GM23338 (cell line): ENCODE results near the gene ABCA1. TPM values are rescaled to one million over a fixed set of nuclear protein-coding genes. Genes with fewer than 3 reads are reported as not detected.
A peak's percentile ranks its signal among the peaks of the same experiment; 100 is the strongest.

Experiments used
- ATAC-seq: fragments of 200-7000 bp; cut with Tn5 transposase; 3 replicates; pipeline ENCODE4 v1.9.1; 2020
- DNase-seq: peaks from one replicate; pipeline ENCODE4 v3.0.0-alpha.2; 2015; ENCODE audit warnings: low spot score
- H2AFZ ChIP-seq: fragments of 200-600 bp; sonication (generic); 2 replicates; pipeline ENCODE4 v1.8.0; 2016; ENCODE audit warnings: antibody characterized with exemption, mild to moderate bottlenecking, moderate library complexity
- H3F3A ChIP-seq: fragments of 200-600 bp; sonication (generic); replicated peaks from 2 replicates; pipeline ENCODE4 v1.8.0; 2017; ENCODE audit warnings: antibody characterized with exemption, mixed run types, low read depth
- H3K27ac ChIP-seq: fragments of 200-600 bp; sonication (generic); 2 replicates; pipeline ENCODE4 v1.6.1; 2016; ENCODE audit warnings: low read depth
- H3K27me3 ChIP-seq: fragments of 200-600 bp; sonication (generic); 2 replicates; pipeline ENCODE4 v1.8.0; 2016; ENCODE audit warnings: mild to moderate bottlenecking, mixed run types, moderate library complexity; ENCODE audit not compliant: insufficient read depth
- H3K36me3 ChIP-seq: fragments of 200-600 bp; sonication (generic); 2 replicates; pipeline ENCODE4 v1.8.0; 2016; ENCODE audit warnings: mild to moderate bottlenecking; ENCODE audit not compliant: insufficient read depth
- H3K4me1 ChIP-seq: fragments of 200-600 bp; sonication (generic); 2 replicates; pipeline ENCODE4 v1.8.0; 2016; ENCODE audit warnings: mild to moderate bottlenecking, moderate library complexity; ENCODE audit not compliant: insufficient read depth
- H3K4me2 ChIP-seq: fragments of 200-600 bp; sonication (generic); 2 replicates; pipeline ENCODE4 v1.7.1; 2017; ENCODE audit warnings: mixed run types
- H3K4me3 ChIP-seq: fragments of 200-600 bp; sonication (generic); 2 replicates; pipeline ENCODE4 v1.6.1; 2016; ENCODE audit warnings: mixed run types
- H3K79me2 ChIP-seq: fragments of 200-600 bp; sonication (generic); replicated peaks from 2 replicates; pipeline ENCODE4 v1.8.0; 2017; ENCODE audit warnings: mild to moderate bottlenecking; ENCODE audit not compliant: insufficient read depth
- H3K9me2 ChIP-seq: fragments of 200-600 bp; sonication (generic); 2 replicates; pipeline ENCODE4 v1.8.0; 2017; ENCODE audit not compliant: insufficient read depth
- H4K20me1 ChIP-seq: fragments of 200-600 bp; sonication (generic); replicated peaks from 2 replicates; pipeline ENCODE4 v1.8.0; 2017; ENCODE audit warnings: mild to moderate bottlenecking; ENCODE audit not compliant: insufficient read depth
- H3K27ac Mint-ChIP-seq: 2 replicates; pipeline ENCODE4 v1.8.0; 2020; ENCODE audit warnings: inconsistent platforms, mild to moderate bottlenecking, moderate library complexity, mixed read lengths
- H3K27me3 Mint-ChIP-seq: 3 replicates; pipeline ENCODE4 v1.8.0; 2022; ENCODE audit warnings: low read depth, mild to moderate bottlenecking, moderate library complexity, mixed read lengths, inconsistent platforms; ENCODE audit not compliant: insufficient read depth, poor library complexity
- H3K36me3 Mint-ChIP-seq: 3 replicates; pipeline ENCODE4 v1.8.0; 2021; ENCODE audit warnings: low read depth, mild to moderate bottlenecking, inconsistent platforms, moderate library complexity, mixed read lengths
- H3K4me1 Mint-ChIP-seq: 3 replicates; pipeline ENCODE4 v1.8.0; 2020; ENCODE audit warnings: mild to moderate bottlenecking, inconsistent platforms, mixed read lengths
- H3K4me3 Mint-ChIP-seq: 3 replicates; pipeline ENCODE4 v1.8.0; 2021; ENCODE audit warnings: moderate library complexity, mild to moderate bottlenecking, inconsistent platforms, mixed read lengths
- H3K9me3 Mint-ChIP-seq: 3 replicates; pipeline ENCODE4 v1.8.0; 2020; ENCODE audit warnings: moderate library complexity, mild to moderate bottlenecking, inconsistent platforms, mixed read lengths
- CREB1 ChIP-seq: fragments of 250-450 bp; sonication (Bioruptor Pico); IDR thresholded peaks from 2 replicates; pipeline ENCODE4 v1.5.0; 2020; ENCODE audit warnings: low read depth, mild to moderate bottlenecking, moderate library complexity
- CTCF ChIP-seq, 2 experiments: fragments of 200-600 bp in 1 of 2; sonication (generic) in 1 of 2; conservative IDR thresholded peaks; 2 replicates each; pipeline versions ENCODE4 v1.5.1 to v1.6.1; 2016 to 2017; ENCODE audit warnings: antibody characterized with exemption in 2 of 2, low read depth in 2 of 2, mild to moderate bottlenecking in 2 of 2, moderate library complexity in 1 of 2
- EZH2 ChIP-seq: fragments of 200-600 bp; sonication (generic); IDR thresholded peaks from one replicate; pipeline ENCODE4 v1.8.0; 2017; ENCODE audit warnings: antibody characterized with exemption, mild to moderate bottlenecking, low read depth; ENCODE audit not compliant: unreplicated experiment
- EZH2phosphoT487 ChIP-seq: fragments of 200-600 bp; sonication (generic); IDR thresholded peaks from one replicate; pipeline ENCODE4 v1.8.1; 2018; ENCODE audit warnings: antibody characterized with exemption; ENCODE audit not compliant: unreplicated experiment
- NANOG ChIP-seq: IDR thresholded peaks from 2 replicates; pipeline ENCODE4 v1.6.1; 2016; ENCODE audit warnings: antibody characterized with exemption, borderline replicate concordance
- STAT1 ChIP-seq: IDR thresholded peaks from one replicate; pipeline ENCODE4 v1.6.1; 2016; ENCODE audit warnings: antibody characterized with exemption; ENCODE audit not compliant: unreplicated experiment
- polyA plus RNA-seq: library from polyadenylated mRNA; unstranded; fragments of >200 nt; fragmentation: Nextera tagmentation; extraction: Ambion mirVana; gene quantifications from 2 replicates; pipeline ENCODE4 v1.2.1, GENCODE V29; 2016
- total RNA-seq: library from RNA; depleted of rRNA; stranded (reverse); fragments of >200 nt; shearing (Covaris generic); gene quantifications from 2 replicates; pipeline ENCODE4 v1.2.3, GENCODE V29; 2014
- TF ChIP-seq, protein P1 (sequence below): fragments of 250-450 bp; sonication (Bioruptor Pico); IDR thresholded peaks from 2 replicates; pipeline ENCODE4 v1.5.0; 2020; ENCODE audit warnings: mild to moderate bottlenecking, moderate library complexity

ABCA1 gene
- total and polyA plus RNA-seq, 2 experiments from 2014 or later, result 1.4 to 2.8 TPM

DNA sequence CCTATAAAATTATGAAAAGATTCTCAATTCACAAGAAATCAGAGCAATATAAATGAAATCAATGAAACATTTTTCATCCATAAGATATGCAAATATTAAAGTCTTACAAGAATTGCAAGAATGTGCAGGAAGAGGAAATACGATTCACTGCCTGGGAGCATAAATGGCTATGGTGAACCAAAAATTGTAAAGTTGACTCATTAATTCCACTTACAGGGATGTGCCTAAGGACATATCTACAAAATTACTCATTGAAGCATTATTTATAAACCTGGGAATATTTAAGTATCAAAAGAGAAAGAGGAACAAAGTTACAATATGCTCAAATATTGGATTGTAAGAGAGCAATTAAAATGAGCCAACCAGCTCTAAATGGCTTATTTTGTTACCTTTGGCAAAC, 187.3 kb downstream of the ABCA1 start:
- H3K36me3 Mint-ChIP-seq, result no peaks in the 10 kb centered on the region
- H3K4me3 ChIP-seq, result no peak overlapping the region
- DNase-seq, result no peak

DNA sequence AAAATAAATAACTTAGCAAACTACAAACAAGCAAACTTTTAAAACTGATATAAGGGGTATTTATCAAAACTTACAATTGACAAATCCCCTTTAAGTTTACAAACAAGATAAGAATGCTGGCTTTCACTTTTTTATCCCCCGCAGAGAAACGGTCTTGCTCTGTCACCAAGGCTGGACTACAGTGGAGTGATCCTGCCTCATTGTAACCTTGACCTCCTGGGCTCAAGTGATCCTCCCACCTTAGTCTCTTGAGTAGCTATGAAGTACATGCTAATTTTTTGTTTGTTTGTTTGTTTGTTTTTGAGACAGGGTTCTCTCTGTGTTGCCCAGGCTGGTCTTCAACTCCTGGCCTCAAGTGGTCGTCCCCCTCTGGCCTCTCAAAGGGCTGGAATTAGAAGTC, 189.5 kb downstream of the ABCA1 start:
- Mint-ChIP-seq H3K27me3 (peaks cover 6% of the 10 kb centered on the region), H3K27ac (peak overlapping the region; percentile 2; the same call in 1 of the 2 replicates), H3K9me3 (no peaks in the 10 kb centered on the region), H3K4me3 (no peak overlapping the region), H3K4me1 (peaks cover 4% of the 10 kb centered on the region; the same call in 1 of the 3 replicates), H3K36me3 (no peaks in the 10 kb centered on the region)
- no peak overlapping the region for H3K27ac ChIP-seq
- no peaks in the 10 kb centered on the region for H3K4me1 ChIP-seq
- H2AFZ ChIP-seq, result no peak overlapping the region
- H4K20me1 ChIP-seq, result no peaks in the 10 kb centered on the region
- no peaks in the 10 kb centered on the region for H3K36me3 ChIP-seq
- H3F3A ChIP-seq, result no peaks in the 10 kb centered on the region
- H3K27me3 ChIP-seq, result no peaks in the 10 kb centered on the region
- H3K4me2 ChIP-seq, result no peak overlapping the region
- no peaks in the 10 kb centered on the region for H3K79me2 ChIP-seq
- H3K9me2 ChIP-seq, result no peaks in the 10 kb centered on the region
- ATAC-seq, result no peak
- H3K4me3 ChIP-seq, result no peak overlapping the region
- no peak for DNase-seq
- TF ChIP-seq EZH2, result no peak
- no peak for TF ChIP-seq NANOG
- no peak for TF ChIP-seq EZH2phosphoT487
- TF ChIP-seq STAT1, result no peak
- no peak for TF ChIP-seq CREB1 (CRISPR knock-in tag)
- TF ChIP-seq, protein P1, sequence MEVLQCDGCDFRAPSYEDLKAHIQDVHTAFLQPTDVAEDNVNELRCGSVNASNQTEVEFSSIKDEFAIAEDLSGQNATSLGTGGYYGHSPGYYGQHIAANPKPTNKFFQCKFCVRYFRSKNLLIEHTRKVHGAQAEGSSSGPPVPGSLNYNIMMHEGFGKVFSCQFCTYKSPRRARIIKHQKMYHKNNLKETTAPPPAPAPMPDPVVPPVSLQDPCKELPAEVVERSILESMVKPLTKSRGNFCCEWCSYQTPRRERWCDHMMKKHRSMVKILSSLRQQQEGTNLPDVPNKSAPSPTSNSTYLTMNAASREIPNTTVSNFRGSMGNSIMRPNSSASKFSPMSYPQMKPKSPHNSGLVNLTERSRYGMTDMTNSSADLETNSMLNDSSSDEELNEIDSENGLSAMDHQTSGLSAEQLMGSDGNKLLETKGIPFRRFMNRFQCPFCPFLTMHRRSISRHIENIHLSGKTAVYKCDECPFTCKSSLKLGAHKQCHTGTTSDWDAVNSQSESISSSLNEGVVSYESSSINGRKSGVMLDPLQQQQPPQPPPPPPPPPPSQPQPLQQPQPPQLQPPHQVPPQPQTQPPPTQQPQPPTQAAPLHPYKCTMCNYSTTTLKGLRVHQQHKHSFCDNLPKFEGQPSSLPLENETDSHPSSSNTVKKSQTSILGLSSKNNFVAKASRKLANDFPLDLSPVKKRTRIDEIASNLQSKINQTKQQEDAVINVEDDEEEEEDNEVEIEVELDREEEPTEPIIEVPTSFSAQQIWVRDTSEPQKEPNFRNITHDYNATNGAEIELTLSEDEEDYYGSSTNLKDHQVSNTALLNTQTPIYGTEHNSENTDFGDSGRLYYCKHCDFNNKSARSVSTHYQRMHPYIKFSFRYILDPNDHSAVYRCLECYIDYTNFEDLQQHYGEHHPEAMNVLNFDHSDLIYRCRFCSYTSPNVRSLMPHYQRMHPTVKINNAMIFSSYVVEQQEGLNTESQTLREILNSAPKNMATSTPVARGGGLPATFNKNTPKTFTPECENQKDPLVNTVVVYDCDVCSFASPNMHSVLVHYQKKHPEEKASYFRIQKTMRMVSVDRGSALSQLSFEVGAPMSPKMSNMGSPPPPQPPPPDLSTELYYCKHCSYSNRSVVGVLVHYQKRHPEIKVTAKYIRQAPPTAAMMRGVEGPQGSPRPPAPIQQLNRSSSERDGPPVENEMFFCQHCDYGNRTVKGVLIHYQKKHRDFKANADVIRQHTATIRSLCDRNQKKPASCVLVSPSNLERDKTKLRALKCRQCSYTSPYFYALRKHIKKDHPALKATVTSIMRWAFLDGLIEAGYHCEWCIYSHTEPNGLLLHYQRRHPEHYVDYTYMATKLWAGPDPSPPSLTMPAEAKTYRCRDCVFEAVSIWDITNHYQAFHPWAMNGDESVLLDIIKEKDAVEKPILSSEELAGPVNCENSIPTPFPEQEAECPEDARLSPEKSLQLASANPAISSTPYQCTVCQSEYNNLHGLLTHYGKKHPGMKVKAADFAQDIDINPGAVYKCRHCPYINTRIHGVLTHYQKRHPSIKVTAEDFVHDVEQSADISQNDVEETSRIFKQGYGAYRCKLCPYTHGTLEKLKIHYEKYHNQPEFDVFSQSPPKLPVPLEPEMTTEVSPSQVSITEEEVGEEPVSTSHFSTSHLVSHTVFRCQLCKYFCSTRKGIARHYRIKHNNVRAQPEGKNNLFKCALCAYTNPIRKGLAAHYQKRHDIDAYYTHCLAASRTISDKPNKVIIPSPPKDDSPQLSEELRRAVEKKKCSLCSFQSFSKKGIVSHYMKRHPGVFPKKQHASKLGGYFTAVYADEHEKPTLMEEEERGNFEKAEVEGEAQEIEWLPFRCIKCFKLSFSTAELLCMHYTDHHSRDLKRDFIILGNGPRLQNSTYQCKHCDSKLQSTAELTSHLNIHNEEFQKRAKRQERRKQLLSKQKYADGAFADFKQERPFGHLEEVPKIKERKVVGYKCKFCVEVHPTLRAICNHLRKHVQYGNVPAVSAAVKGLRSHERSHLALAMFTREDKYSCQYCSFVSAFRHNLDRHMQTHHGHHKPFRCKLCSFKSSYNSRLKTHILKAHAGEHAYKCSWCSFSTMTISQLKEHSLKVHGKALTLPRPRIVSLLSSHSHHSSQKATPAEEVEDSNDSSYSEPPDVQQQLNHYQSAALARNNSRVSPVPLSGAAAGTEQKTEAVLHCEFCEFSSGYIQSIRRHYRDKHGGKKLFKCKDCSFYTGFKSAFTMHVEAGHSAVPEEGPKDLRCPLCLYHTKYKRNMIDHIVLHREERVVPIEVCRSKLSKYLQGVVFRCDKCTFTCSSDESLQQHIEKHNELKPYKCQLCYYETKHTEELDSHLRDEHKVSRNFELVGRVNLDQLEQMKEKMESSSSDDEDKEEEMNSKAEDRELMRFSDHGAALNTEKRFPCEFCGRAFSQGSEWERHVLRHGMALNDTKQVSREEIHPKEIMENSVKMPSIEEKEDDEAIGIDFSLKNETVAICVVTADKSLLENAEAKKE, result no peak

More for the DNA sequence above, 187.3 kb downstream of the ABCA1 start:
- H3K4me2 ChIP-seq, result no peak overlapping the region
- H3F3A ChIP-seq, result no peaks in the 10 kb centered on the region
- H4K20me1 ChIP-seq, result no peaks in the 10 kb centered on the region
- no peaks in the 10 kb centered on the region for H3K9me2 ChIP-seq
- H3K27me3 ChIP-seq, result no peaks in the 10 kb centered on the region
- no peak overlapping the region for H2AFZ ChIP-seq
- no peaks in the 10 kb centered on the region for H3K9me3 Mint-ChIP-seq
- TF ChIP-seq CREB1 (CRISPR knock-in tag), result no peak
- TF ChIP-seq CTCF (conservative IDR thresholded peaks at IDR 0.05; ENCODE audit: low read depth in 2 of 2), result no peak
- no peaks in the 10 kb centered on the region for H3K79me2 ChIP-seq
- peaks cover 4% of the 10 kb centered on the region; the same call in 2 of the 3 replicates for H3K4me1 Mint-ChIP-seq
- H3K27me3 Mint-ChIP-seq, result peaks cover 4% of the 10 kb centered on the region
- no peak for ATAC-seq
- H3K27ac ChIP-seq, result no peak overlapping the region
- H3K36me3 ChIP-seq, result no peaks in the 10 kb centered on the region
- no peaks in the 10 kb centered on the region for H3K4me1 ChIP-seq
- H3K4me3 Mint-ChIP-seq, result no peak overlapping the region
- H3K27ac Mint-ChIP-seq, result no peak overlapping the region
